ENCODE measurements around the gene CLEC4F. TPM values are rescaled to one million over a fixed set of nuclear protein-coding genes. Genes with fewer than 3 reads are reported as not detected.

Gene CLEC4F
- total RNA-seq, 1 donor from 2014 or later, result 0.49 TPM

DNA sequence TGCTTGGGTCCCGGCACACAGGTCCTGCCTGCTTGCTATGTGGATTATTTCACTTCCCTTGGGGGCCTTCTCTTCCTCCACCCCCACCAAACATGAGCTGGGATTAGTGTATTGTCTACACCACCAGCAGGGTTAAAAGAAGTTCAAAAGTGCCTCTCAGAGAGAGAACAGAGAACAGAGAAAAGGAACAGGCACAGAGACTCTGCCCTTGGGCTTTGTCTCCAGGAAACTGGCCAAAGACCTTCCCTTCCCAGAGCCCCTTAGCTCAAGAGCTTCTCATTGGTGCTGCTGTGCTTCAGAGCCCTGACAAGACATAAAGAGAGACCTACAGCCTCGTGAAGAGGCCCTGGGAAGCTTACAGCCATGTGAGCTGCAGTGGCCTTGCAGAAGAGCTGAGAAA, 22.9 kb downstream of the CLEC4F start:
- DNase-seq (ENCODE audit: extremely low spot score in 2 of 2), result no peak
- Histone ChIP-seq H3K4me3 (no peak overlapping the region), H3K36me3 (no peaks in the 10 kb centered on the region), H3K27me3 (no peaks in the 10 kb centered on the region), H3K27ac (no peak overlapping the region), H3K4me1 (no peaks in the 10 kb centered on the region), H3K9me3 (no peaks in the 10 kb centered on the region)
- TF ChIP-seq, protein P1, sequence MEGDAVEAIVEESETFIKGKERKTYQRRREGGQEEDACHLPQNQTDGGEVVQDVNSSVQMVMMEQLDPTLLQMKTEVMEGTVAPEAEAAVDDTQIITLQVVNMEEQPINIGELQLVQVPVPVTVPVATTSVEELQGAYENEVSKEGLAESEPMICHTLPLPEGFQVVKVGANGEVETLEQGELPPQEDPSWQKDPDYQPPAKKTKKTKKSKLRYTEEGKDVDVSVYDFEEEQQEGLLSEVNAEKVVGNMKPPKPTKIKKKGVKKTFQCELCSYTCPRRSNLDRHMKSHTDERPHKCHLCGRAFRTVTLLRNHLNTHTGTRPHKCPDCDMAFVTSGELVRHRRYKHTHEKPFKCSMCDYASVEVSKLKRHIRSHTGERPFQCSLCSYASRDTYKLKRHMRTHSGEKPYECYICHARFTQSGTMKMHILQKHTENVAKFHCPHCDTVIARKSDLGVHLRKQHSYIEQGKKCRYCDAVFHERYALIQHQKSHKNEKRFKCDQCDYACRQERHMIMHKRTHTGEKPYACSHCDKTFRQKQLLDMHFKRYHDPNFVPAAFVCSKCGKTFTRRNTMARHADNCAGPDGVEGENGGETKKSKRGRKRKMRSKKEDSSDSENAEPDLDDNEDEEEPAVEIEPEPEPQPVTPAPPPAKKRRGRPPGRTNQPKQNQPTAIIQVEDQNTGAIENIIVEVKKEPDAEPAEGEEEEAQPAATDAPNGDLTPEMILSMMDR (IDR thresholded peaks at IDR 0.05), result no peak
- TF ChIP-seq POLR2A (IDR thresholded peaks at IDR 0.05), result no peak
- no peak for TF ChIP-seq POLR2AphosphoS5 (IDR thresholded peaks at IDR 0.05; ENCODE audit: insufficient read depth in 1 of 2, low read depth in 1 of 2)
- intact Hi-C loops (cut with DNase I), result no loop called here

DNA sequence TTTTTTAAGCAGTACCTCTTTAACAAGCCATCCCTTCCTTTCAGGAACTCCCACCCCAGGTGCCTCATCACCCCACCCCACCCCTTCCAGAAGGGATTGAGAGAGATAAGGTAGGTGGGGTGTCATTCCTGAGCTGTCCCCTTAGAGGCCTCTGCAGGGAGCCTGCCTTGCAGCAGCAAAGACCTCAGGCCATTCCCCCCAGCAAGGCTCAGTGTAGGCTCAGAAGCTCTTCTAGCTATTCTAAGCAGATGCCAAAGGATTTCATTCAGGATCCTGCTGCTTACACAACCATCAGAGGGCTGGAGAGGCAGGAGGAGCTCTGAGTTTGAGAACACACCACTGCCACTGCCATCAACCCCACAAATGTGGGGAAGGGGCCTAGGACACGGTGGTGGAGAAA, 24.1 kb downstream of the CLEC4F start:
- Histone ChIP-seq H3K4me1 (no peaks in the 10 kb centered on the region), H3K27ac (no peak overlapping the region), H3K27me3 (no peaks in the 10 kb centered on the region), H3K36me3 (no peaks in the 10 kb centered on the region), H3K9me3 (no peaks in the 10 kb centered on the region), H3K4me3 (no peak overlapping the region)
- TF ChIP-seq, protein P1 (IDR thresholded peaks at IDR 0.05), result no peak
- TF ChIP-seq POLR2A (IDR thresholded peaks at IDR 0.05), result no peak
- no peak for TF ChIP-seq POLR2AphosphoS5 (IDR thresholded peaks at IDR 0.05; ENCODE audit: insufficient read depth in 1 of 2, low read depth in 1 of 2)
- no peak for DNase-seq (ENCODE audit: extremely low spot score in 2 of 2)
- intact Hi-C loops (cut with DNase I), result no loop called here

DNA sequence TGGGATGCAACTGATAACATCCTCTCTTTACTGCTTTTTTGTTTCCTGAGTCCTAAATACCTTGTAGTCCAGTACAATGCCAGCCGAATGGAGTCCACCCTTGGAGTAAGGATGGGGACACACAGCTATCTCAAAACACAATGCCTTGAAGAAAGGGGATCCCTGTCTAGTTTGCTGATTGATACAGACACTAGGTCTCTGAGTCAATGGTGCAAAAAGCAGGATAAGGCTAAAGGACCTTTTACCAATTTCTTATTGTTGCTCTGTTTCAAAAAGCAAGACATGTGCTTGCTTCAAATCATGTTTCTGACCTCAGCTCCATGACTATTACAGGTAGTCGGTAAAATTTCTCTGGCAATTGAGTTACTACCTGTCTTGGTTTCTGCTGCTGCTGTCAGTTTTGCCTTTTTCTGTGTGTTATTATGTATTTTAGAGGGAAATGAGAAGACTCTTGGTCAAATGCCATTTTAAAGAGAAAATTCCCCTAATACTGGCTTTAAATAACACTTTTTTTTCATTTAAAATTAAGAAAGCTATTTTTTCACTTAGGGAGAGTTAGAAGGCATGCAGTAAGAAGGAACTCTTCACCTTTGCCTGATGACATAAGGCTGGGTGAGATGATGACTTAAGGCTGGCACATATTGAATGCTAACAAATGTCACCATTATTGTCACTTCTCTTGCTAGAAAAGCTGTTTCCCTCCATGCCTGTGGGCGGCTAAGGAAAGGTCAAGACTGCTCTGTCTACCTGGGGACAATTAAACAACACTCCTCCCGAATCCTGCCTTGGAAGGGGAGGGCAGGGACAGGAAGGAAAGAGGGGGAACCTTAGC, 25.0 kb downstream of the CLEC4F start:
- H3K4me3 ChIP-seq, result no peak overlapping the region
- no peak for TF ChIP-seq POLR2A (IDR thresholded peaks at IDR 0.05)
- TF ChIP-seq, protein P1 (IDR thresholded peaks at IDR 0.05), result no peak
- no peak for TF ChIP-seq POLR2AphosphoS5 (IDR thresholded peaks at IDR 0.05; ENCODE audit: insufficient read depth in 1 of 2, low read depth in 1 of 2)
- peaks cover 2% of the 10 kb centered on the region for H3K27me3 ChIP-seq
- no peak for DNase-seq (ENCODE audit: extremely low spot score in 2 of 2)
- H3K27ac ChIP-seq, result no peak overlapping the region
- no peaks in the 10 kb centered on the region for H3K9me3 ChIP-seq
- intact Hi-C loops (cut with DNase I), result no loop called here
- no peaks in the 10 kb centered on the region for H3K36me3 ChIP-seq
- H3K4me1 ChIP-seq, result peaks cover 4% of the 10 kb centered on the region

DNA sequence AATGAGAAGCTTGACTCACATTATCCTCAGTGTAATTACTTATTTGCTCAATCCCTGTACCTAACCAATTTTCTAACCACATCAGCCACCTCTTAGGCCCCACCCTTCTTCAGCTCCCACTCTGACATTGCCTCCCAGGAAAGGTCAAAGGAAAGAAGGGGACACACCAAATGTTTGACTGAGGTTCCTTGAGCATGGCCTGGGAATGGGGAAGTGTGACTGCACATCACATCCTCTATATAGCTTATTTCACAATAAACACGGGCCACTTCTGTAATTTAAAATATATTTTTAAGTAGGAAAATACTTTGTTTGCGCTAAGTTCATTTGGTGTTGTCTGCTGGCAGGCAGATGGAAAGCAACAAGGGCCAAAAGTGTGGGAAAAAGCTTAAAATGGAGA, 26.9 kb downstream of the CLEC4F start:
- Histone ChIP-seq H3K4me3 (no peak overlapping the region), H3K9me3 (no peaks in the 10 kb centered on the region), H3K36me3 (no peaks in the 10 kb centered on the region), H3K27ac (no peak overlapping the region), H3K27me3 (peaks cover 5% of the 10 kb centered on the region), H3K4me1 (peaks cover 15% of the 10 kb centered on the region)
- DNase-seq (ENCODE audit: extremely low spot score in 2 of 2), result no peak
- intact Hi-C loops (cut with DNase I), result no loop called here
- TF ChIP-seq POLR2A (IDR thresholded peaks at IDR 0.05) (no peak), POLR2AphosphoS5 (IDR thresholded peaks at IDR 0.05; ENCODE audit: insufficient read depth in 1 of 2, low read depth in 1 of 2) (no peak)
- TF ChIP-seq, protein P1 (IDR thresholded peaks at IDR 0.05), result no peak

DNA sequence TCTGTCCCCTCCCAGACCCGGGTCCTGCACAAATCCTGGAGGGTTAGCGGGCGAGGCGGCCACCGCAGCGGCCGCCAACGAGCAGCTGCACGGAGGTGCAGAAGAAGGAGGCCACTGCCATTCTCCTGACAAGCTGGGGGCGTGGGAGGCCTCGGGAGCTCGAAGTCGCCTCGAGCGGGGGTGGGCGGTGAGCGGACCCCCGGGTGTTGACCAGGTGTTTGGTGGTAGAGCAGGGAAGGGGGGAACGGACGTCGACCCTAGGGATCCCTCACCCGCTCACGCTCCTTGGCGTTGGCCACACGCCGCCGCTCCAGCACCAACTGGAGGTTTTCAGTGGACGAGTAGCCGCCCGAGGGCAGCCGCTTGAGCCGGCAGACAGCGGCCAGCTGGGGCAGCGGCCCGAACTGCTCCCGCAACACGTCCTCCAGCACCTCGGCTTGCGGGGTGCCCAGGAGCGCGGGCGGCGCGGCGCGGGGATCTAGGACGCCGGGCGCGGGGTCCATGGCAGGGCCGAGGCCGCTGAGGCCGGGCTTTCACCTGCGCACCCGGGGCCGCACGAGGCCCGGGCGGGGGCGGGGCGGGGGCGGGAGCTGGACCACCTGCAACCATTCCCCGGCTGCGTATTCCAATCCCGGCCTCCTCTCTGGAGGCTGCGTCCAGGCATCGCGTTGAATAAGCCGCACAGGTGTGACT, 30.1 kb downstream of the CLEC4F start, which contains the start of gene FIGLA:
FIGLA (minus strand) TSS at position 508 of the 693 bp plus-strand sequence; CDS start at position 503, 5 bp downstream.
- no peak for DNase-seq (ENCODE audit: extremely low spot score in 2 of 2)

More for the DNA sequence above, 30.1 kb downstream of the CLEC4F start, which contains the start of gene FIGLA:
- peak within 1 kb of the TSS; percentile 7 to 15 for H3K4me3 ChIP-seq
- H3K36me3 ChIP-seq, result no peaks in the 10 kb centered on the region
- no peak within 1 kb of the TSS for H3K27ac ChIP-seq
- intact Hi-C loops (cut with DNase I), result no loop called here
- TF ChIP-seq POLR2AphosphoS5 (IDR thresholded peaks at IDR 0.05; ENCODE audit: insufficient read depth in 1 of 2, low read depth in 1 of 2) (no peak), POLR2A (IDR thresholded peaks at IDR 0.05) (no peak)
- TF ChIP-seq, protein P1 (IDR thresholded peaks at IDR 0.05), result no peak
- H3K9me3 ChIP-seq, result no peaks in the 10 kb centered on the region
- H3K27me3 ChIP-seq, result peaks cover 5% of the 10 kb centered on the region
- H3K4me1 ChIP-seq, result peaks cover 15% of the 10 kb centered on the region

Data from vagina (tissue), 2 donors.